ENCODE data around the gene ANKS1A.

The ANKS1A gene

GRCh38 chr6:35072051-35072697 lies 183.1 kb downstream of the ANKS1A start:
- Histone ChIP-seq H3K18ac (ENCODE audit: low read length) (peak overlapping the region; percentile 68), H3K27ac (ENCODE audit: low read depth, low read length) (peak overlapping the region; percentile 35), H2AFZ (ENCODE audit: insufficient read depth, low read length, poor library complexity) (no peak overlapping the region), H3K4me2 (ENCODE audit: low read length) (no peak overlapping the region), H4K8ac (ENCODE audit: low read depth, low read length) (peak overlapping the region; percentile 25), H3K79me2 (ENCODE audit: control insufficient read depth, insufficient read depth, low read length, poor library complexity) (peaks cover 1% of the 10 kb centered on the region), H2AK5ac (ENCODE audit: low read length) (no peak overlapping the region), H2BK120ac (ENCODE audit: insufficient read depth, low read length, poor library complexity) (no peak overlapping the region), H3K4me1 (ENCODE audit: control insufficient read depth in 1 of 2, insufficient read depth in 2 of 2, low read length in 2 of 2) (peaks cover 11 to 23% of the 10 kb centered on the region in 2 experiments), H3K4me3 (ENCODE audit: low read depth, low read length) (no peak overlapping the region), H2BK12ac (ENCODE audit: low read length) (peak overlapping the region; percentile 5), H3K9me3 (ENCODE audit: insufficient read depth, low read depth, low read length) (peaks cover 2% of the 10 kb centered on the region), H3K23ac (ENCODE audit: low read length) (no peak overlapping the region), H3K14ac (ENCODE audit: low read length) (no peak overlapping the region), H2BK5ac (ENCODE audit: low read depth, low read length, poor library complexity) (no peak overlapping the region), H3K4ac (ENCODE audit: low read depth, low read length) (peak overlapping the region; percentile 17), H4K12ac (ENCODE audit: low read depth, low read length) (peak overlapping the region; percentile 39), H4K91ac (ENCODE audit: low read depth, low read length) (no peak overlapping the region), H3K79me1 (ENCODE audit: low read length) (peaks cover 4% of the 10 kb centered on the region), H3K9ac (ENCODE audit: low read length) (no peak overlapping the region), H3K36me3 (ENCODE audit: control insufficient read depth in 1 of 2, insufficient read depth in 2 of 2, low read length in 2 of 2) (peaks cover 72 to 77% of the 10 kb centered on the region in 2 experiments), H3K27me3 (ENCODE audit: insufficient read depth, low read length) (no peaks in the 10 kb centered on the region)
- DNase-seq = no peak
- no CpG with 5 or more reads among the region's 15 CpGs for WGBS (ENCODE audit: extremely low coverage, insufficient coverage, insufficient read length)

GRCh38 chr6:35072698-35073055 lies 183.6 kb downstream of the ANKS1A start:
- Histone ChIP-seq H3K27ac (ENCODE audit: low read depth, low read length) (peak overlapping the region; percentile 35), H2BK12ac (ENCODE audit: low read length) (no peak overlapping the region), H3K36me3 (ENCODE audit: control insufficient read depth in 1 of 2, insufficient read depth in 2 of 2, low read length in 2 of 2) (peaks cover 75 to 79% of the 10 kb centered on the region in 2 experiments), H3K4ac (ENCODE audit: low read depth, low read length) (no peak overlapping the region), H3K14ac (ENCODE audit: low read length) (no peak overlapping the region), H4K8ac (ENCODE audit: low read depth, low read length) (no peak overlapping the region), H2AFZ (ENCODE audit: insufficient read depth, low read length, poor library complexity) (no peak overlapping the region), H3K18ac (ENCODE audit: low read length) (peak overlapping the region; percentile 68), H4K91ac (ENCODE audit: low read depth, low read length) (no peak overlapping the region), H3K79me1 (ENCODE audit: low read length) (peaks cover 4% of the 10 kb centered on the region), H3K4me1 (ENCODE audit: control insufficient read depth in 1 of 2, insufficient read depth in 2 of 2, low read length in 2 of 2) (peaks cover 11 to 23% of the 10 kb centered on the region in 2 experiments), H2BK120ac (ENCODE audit: insufficient read depth, low read length, poor library complexity) (no peak overlapping the region), H3K79me2 (ENCODE audit: control insufficient read depth, insufficient read depth, low read length, poor library complexity) (peaks cover 1% of the 10 kb centered on the region), H3K9ac (ENCODE audit: low read length) (no peak overlapping the region), H3K9me3 (ENCODE audit: insufficient read depth, low read depth, low read length) (peaks cover 2% of the 10 kb centered on the region), H2AK5ac (ENCODE audit: low read length) (no peak overlapping the region), H3K27me3 (ENCODE audit: insufficient read depth, low read length) (no peaks in the 10 kb centered on the region), H3K4me2 (ENCODE audit: low read length) (no peak overlapping the region), H3K23ac (ENCODE audit: low read length) (no peak overlapping the region), H4K12ac (ENCODE audit: low read depth, low read length) (no peak overlapping the region), H2BK5ac (ENCODE audit: low read depth, low read length, poor library complexity) (peak overlapping the region; percentile 18), H3K4me3 (ENCODE audit: low read depth, low read length) (no peak overlapping the region)
- no peak for DNase-seq
- no CpG with 5 or more reads among the region's 9 CpGs for whole genome bisulfite sequencing (ENCODE audit: extremely low coverage, insufficient coverage, insufficient read length)

- Histone ChIP-seq H3K23ac (ENCODE audit: low read length) (no peak overlapping the region), H4K12ac (ENCODE audit: low read depth, low read length) (no peak overlapping the region), H4K8ac (ENCODE audit: low read depth, low read length) (no peak overlapping the region), H3K4me1 (ENCODE audit: control insufficient read depth in 1 of 2, insufficient read depth in 2 of 2, low read length in 2 of 2) (peaks cover 10 to 21% of the 10 kb centered on the region in 2 experiments), H3K79me2 (ENCODE audit: control insufficient read depth, insufficient read depth, low read length, poor library complexity) (peaks cover under 1% of the 10 kb centered on the region), H3K4ac (ENCODE audit: low read depth, low read length) (peak overlapping the region; percentile 23), H2BK120ac (ENCODE audit: insufficient read depth, low read length, poor library complexity) (no peak overlapping the region), H2AFZ (ENCODE audit: insufficient read depth, low read length, poor library complexity) (no peak overlapping the region), H3K4me3 (ENCODE audit: low read depth, low read length) (no peak overlapping the region), H3K79me1 (ENCODE audit: low read length) (peaks cover 4% of the 10 kb centered on the region), H3K27me3 (ENCODE audit: insufficient read depth, low read length) (no peaks in the 10 kb centered on the region), H3K4me2 (ENCODE audit: low read length) (no peak overlapping the region), H3K9me3 (ENCODE audit: insufficient read depth, low read depth, low read length) (peaks cover 2% of the 10 kb centered on the region), H3K36me3 (ENCODE audit: control insufficient read depth in 1 of 2, insufficient read depth in 2 of 2, low read length in 2 of 2) (peaks cover 79 to 83% of the 10 kb centered on the region in 2 experiments), H2BK5ac (ENCODE audit: low read depth, low read length, poor library complexity) (no peak overlapping the region), H3K14ac (ENCODE audit: low read length) (peak overlapping the region; percentile 26), H4K91ac (ENCODE audit: low read depth, low read length) (no peak overlapping the region), H2AK5ac (ENCODE audit: low read length) (no peak overlapping the region), H3K27ac (ENCODE audit: low read depth, low read length) (no peak overlapping the region), H3K9ac (ENCODE audit: low read length) (no peak overlapping the region), H3K18ac (ENCODE audit: low read length) (peak overlapping the region; percentile 39), H2BK12ac (ENCODE audit: low read length) (peak overlapping the region; percentile 16)
- DNase-seq = no peak
- WGBS (ENCODE audit: extremely low coverage, insufficient coverage, insufficient read length) = no CpG with 5 or more reads among the region's 10 CpGs
These were observed 184.2 kb downstream of the ANKS1A start for GRCh38 chr6:35073211-35073610.

- Histone ChIP-seq H2BK120ac (ENCODE audit: insufficient read depth, low read length, poor library complexity) (no peak overlapping the region), H3K23ac (ENCODE audit: low read length) (no peak overlapping the region), H2BK12ac (ENCODE audit: low read length) (no peak overlapping the region), H2BK5ac (ENCODE audit: low read depth, low read length, poor library complexity) (no peak overlapping the region), H4K91ac (ENCODE audit: low read depth, low read length) (no peak overlapping the region), H3K9me3 (ENCODE audit: insufficient read depth, low read depth, low read length) (peaks cover 4% of the 10 kb centered on the region), H3K4me2 (ENCODE audit: low read length) (no peak overlapping the region), H3K79me1 (ENCODE audit: low read length) (peaks cover 4% of the 10 kb centered on the region), H3K36me3 (ENCODE audit: control insufficient read depth in 1 of 2, insufficient read depth in 2 of 2, low read length in 2 of 2) (peaks cover 79 to 83% of the 10 kb centered on the region in 2 experiments), H2AFZ (ENCODE audit: insufficient read depth, low read length, poor library complexity) (no peak overlapping the region), H3K4me3 (ENCODE audit: low read depth, low read length) (no peak overlapping the region), H3K9ac (ENCODE audit: low read length) (no peak overlapping the region), H4K8ac (ENCODE audit: low read depth, low read length) (no peak overlapping the region), H3K27ac (ENCODE audit: low read depth, low read length) (no peak overlapping the region), H3K14ac (ENCODE audit: low read length) (no peak overlapping the region), H3K4me1 (ENCODE audit: control insufficient read depth in 1 of 2, insufficient read depth in 2 of 2, low read length in 2 of 2) (peaks cover 4 to 19% of the 10 kb centered on the region in 2 experiments), H3K79me2 (ENCODE audit: control insufficient read depth, insufficient read depth, low read length, poor library complexity) (no peaks in the 10 kb centered on the region), H3K27me3 (ENCODE audit: insufficient read depth, low read length) (no peaks in the 10 kb centered on the region), H4K12ac (ENCODE audit: low read depth, low read length) (no peak overlapping the region), H2AK5ac (ENCODE audit: low read length) (no peak overlapping the region), H3K4ac (ENCODE audit: low read depth, low read length) (no peak overlapping the region), H3K18ac (ENCODE audit: low read length) (no peak overlapping the region)
- WGBS (ENCODE audit: extremely low coverage, insufficient coverage, insufficient read length) = no CpG with 5 or more reads among the region's 20 CpGs
- DNase-seq = no peak
These were observed 184.9 kb downstream of the ANKS1A start for GRCh38 chr6:35073766-35074471.

Measured in trophoblast cell (in vitro differentiated cells and primary cell).